ENCODE results near the gene LIPC. TPM values are rescaled to one million over a fixed set of nuclear protein-coding genes. Genes with fewer than 3 reads are reported as not detected.

Gene LIPC
- total RNA-seq, 1 experiment from 2014 or later = not detected

GRCh38 chr15:58398643-58399042 lies 33.1 kb upstream of the LIPC start:
- CTCF ChIA-PET = no interaction called here
- H3K4me1 ChIP-seq (ENCODE audit: insufficient read depth, low read length, poor library complexity, severe bottlenecking) = no peaks in the 10 kb centered on the region
- H3K9me3 ChIP-seq (ENCODE audit: low read depth, low read length, poor library complexity, severe bottlenecking) = no peaks in the 10 kb centered on the region
- TF ChIP-seq CTCF (conservative IDR thresholded peaks at IDR 0.05; ENCODE audit: low read depth, low read length) (no peak), EZH2 (IDR thresholded peaks at IDR 0.05; ENCODE audit: borderline replicate concordance, low read depth, low read length, poor library complexity, severe bottlenecking) (no peak)
- no TSS peak for BruUV-seq (replicated peaks)
- H3K27me3 ChIP-seq (replicated peaks; ENCODE audit: insufficient read depth, low read depth, low read length, poor library complexity) = no peaks in the 10 kb centered on the region
- intact Hi-C loops (cut with micrococcal nuclease; ENCODE audit: unreplicated experiment) = no loop called here
- H3K27ac ChIP-seq (ENCODE audit: low read depth, low read length, poor library complexity, severe bottlenecking) = no peak overlapping the region
- H3K36me3 ChIP-seq (ENCODE audit: insufficient read depth, low read length, poor library complexity, severe bottlenecking) = no peaks in the 10 kb centered on the region
- POLR2A ChIA-PET (ENCODE audit: low non-redundant PET) = no interaction called here
- H3K4me3 ChIP-seq (ENCODE audit: low read depth, low read length, poor library complexity, severe bottlenecking) = no peak overlapping the region
- no peak for DNase-seq (ENCODE audit: low spot score)

GRCh38 chr15:58399739-58400138 lies 32.1 kb upstream of the LIPC start:
- Histone ChIP-seq H3K27me3 (replicated peaks; ENCODE audit: insufficient read depth, low read depth, low read length, poor library complexity) (no peaks in the 10 kb centered on the region), H3K4me1 (ENCODE audit: insufficient read depth, low read length, poor library complexity, severe bottlenecking) (no peaks in the 10 kb centered on the region), H3K27ac (ENCODE audit: low read depth, low read length, poor library complexity, severe bottlenecking) (no peak overlapping the region), H3K9me3 (ENCODE audit: low read depth, low read length, poor library complexity, severe bottlenecking) (no peaks in the 10 kb centered on the region), H3K4me3 (ENCODE audit: low read depth, low read length, poor library complexity, severe bottlenecking) (no peak overlapping the region), H3K36me3 (ENCODE audit: insufficient read depth, low read length, poor library complexity, severe bottlenecking) (no peaks in the 10 kb centered on the region)
- no TSS peak for BruUV-seq (replicated peaks)
- CTCF ChIA-PET = no interaction called here
- TF ChIP-seq CTCF (conservative IDR thresholded peaks at IDR 0.05; ENCODE audit: low read depth, low read length) = no peak
- TF ChIP-seq EZH2 (IDR thresholded peaks at IDR 0.05; ENCODE audit: borderline replicate concordance, low read depth, low read length, poor library complexity, severe bottlenecking) = no peak
- POLR2A ChIA-PET (ENCODE audit: low non-redundant PET) = no interaction called here
- intact Hi-C loops (cut with micrococcal nuclease; ENCODE audit: unreplicated experiment) = no loop called here
- no peak for DNase-seq (ENCODE audit: low spot score)

DNA sequence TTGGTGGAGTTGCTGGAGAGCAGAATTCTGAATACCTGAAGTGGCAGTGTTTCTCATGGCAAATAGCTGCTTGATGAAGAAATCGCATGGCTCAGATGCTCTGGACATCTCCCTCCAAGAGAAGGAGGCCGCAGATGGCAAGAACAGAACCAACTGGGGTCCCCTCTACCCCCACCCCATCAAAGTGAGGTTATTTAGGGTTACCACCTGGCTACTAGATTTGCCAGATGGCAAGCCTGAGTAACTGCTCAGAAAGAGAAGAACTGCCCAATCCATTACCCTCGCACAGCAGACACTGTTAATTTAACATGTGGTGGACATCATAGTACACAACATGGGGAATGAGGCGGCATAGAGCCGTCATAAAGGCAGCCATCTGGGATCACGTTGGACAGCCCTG lies 30.5 kb upstream of the LIPC start:
- DNase-seq (ENCODE audit: low spot score) = no peak
- intact Hi-C loops (cut with micrococcal nuclease; ENCODE audit: unreplicated experiment) = no loop called here
- no peaks in the 10 kb centered on the region for H3K4me1 ChIP-seq (ENCODE audit: insufficient read depth, low read length, poor library complexity, severe bottlenecking)
- ChIA-PET CTCF (no interaction called here), POLR2A (ENCODE audit: low non-redundant PET) (no interaction called here)
- H3K4me3 ChIP-seq (ENCODE audit: low read depth, low read length, poor library complexity, severe bottlenecking) = no peak overlapping the region
- no peak overlapping the region for H3K27ac ChIP-seq (ENCODE audit: low read depth, low read length, poor library complexity, severe bottlenecking)
- no TSS peak for BruUV-seq (replicated peaks)
- no peaks in the 10 kb centered on the region for H3K36me3 ChIP-seq (ENCODE audit: insufficient read depth, low read length, poor library complexity, severe bottlenecking)
- H3K9me3 ChIP-seq (ENCODE audit: low read depth, low read length, poor library complexity, severe bottlenecking) = no peaks in the 10 kb centered on the region
- TF ChIP-seq EZH2 (IDR thresholded peaks at IDR 0.05; ENCODE audit: borderline replicate concordance, low read depth, low read length, poor library complexity, severe bottlenecking) (no peak), CTCF (conservative IDR thresholded peaks at IDR 0.05; ENCODE audit: low read depth, low read length) (no peak)
- H3K27me3 ChIP-seq (replicated peaks; ENCODE audit: insufficient read depth, low read depth, low read length, poor library complexity) = no peaks in the 10 kb centered on the region

Measured in A673 (cell line).